HT-29 (cell line): ENCODE results near the gene TEDC1. TPM values are rescaled to one million over a fixed set of nuclear protein-coding genes. Genes with fewer than 3 reads are reported as not detected.
A peak's percentile ranks its signal among the peaks of the same experiment; 100 is the strongest.

Experiments
- DNase-seq: peaks from one replicate; pipeline ENCODE4 v3.0.0-alpha.2; 2015; ENCODE audit warnings: low spot score
- total RNA-seq: library from RNA; depleted of rRNA; stranded (reverse); fragments of >200 nt; shearing (Covaris generic); gene quantifications from 2 replicates; pipeline ENCODE4 v1.2.3, GENCODE V29; 2014

The TEDC1 gene
- total RNA-seq, 1 experiment from 2014 or later = 140 TPM

DNA sequence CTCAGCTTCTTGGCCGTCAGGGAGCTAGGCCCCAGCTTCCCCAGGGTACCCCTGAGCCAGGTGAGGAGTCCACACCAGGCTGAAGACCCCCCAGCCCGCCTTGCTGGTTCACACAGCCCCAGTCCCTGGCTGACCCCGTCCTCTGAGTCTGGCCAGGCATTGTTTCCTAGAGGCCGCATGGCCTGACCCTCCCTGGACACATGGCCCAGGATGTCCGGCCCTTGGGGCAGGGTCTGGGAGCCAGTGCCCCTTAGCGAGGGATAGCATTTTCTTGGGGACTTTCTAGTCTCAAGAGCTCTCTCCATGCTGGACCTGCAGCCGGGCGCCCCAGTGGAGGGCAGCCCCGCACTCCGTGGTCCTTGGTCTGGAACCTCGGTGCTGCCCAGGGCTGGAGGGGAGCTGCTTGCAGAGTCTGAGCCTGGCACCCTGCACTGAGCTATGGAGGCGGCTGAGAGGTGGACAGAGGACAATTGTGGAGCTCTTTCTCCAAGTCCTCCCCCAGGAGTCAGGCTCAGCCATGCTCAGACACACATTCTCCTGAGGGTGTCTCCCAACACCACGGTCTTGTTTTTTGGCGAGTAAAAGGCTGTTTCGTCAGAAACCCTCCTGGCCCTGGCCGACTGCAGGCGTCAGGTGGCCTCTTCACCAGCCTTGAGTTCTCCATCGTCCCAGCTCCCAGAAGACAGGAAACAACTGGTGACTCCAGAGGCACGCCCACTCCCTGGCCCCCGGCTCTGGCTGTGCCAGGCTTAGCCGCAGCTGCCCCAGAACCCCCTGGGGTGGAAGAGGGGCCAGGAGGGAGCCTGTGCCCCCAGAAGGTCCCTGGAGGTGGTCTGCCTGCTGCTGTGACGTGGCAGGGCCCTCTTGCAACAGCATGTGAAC is 34.1 kb upstream of the TEDC1 start:
- DNase-seq = no peak

- no peak for DNase-seq
These were observed 33.0 kb upstream of the TEDC1 start for GRCh38 chr14:105458010-105458409.

DNA sequence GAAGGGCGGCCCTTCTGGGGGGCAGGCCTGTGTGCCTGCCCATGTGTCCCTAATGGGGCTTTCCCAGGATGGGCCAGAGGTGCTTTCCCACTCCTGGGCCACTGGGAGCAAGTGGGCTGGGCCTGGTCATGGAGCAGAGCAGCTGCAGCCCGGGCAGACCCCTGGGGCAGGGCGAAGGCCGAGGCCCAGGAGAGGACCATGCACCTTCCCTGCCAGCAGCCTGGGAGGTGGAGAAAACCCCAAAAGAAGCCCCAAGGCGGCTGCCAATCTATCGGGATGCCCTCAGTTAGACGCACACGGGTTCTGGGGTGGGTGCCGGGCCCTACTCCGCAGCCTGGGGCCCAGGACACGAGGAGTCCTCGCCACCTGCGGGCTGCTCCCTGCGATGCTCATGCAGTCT is 32.5 kb upstream of the TEDC1 start:
- no peak for DNase-seq

DNA sequence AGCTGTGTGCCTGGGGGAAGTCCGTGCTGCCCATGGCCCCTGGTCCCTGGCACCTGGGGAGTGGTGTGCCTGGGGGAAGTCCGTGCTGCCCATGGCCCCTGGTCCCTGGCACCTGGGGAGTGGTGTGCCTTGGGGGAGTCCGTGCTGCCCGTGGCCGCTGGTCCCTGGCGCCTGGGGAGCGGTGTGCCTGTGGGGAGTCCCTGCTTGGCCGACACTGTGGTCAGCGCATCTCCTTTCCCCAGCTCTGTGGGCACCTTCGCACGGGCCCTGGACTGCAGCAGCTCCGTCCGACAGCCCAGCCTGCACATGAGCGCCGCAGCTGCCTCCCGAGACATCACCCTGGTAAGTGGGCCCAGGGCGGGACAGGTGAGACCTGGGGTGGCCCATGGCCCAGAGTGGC is 30.9 kb upstream of the TEDC1 start:
- DNase-seq = no peak

GRCh38 chr14:105460616-105461015 is 30.4 kb upstream of the TEDC1 start:
- no peak for DNase-seq

DNA sequence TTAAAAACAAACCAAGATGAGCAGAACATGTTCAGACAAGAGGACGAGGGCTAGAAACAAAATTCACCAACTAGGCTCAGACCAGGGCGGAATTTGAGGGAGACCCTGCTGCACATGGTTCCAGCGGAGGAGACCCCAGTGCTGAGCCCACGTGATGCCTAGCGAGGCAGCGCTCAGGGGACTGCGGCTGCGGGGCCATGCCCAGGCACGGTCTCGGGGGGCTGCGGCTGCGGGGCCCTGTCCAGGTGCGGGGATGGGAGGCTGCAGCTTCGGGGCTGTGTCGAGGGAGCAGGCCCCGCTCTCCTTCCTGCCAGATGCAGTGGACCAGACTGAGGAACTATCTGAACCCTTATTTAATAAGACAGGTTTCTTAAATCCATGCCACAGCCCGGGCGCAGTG is 29.1 kb upstream of the TEDC1 start:
- DNase-seq = no peak

DNA sequence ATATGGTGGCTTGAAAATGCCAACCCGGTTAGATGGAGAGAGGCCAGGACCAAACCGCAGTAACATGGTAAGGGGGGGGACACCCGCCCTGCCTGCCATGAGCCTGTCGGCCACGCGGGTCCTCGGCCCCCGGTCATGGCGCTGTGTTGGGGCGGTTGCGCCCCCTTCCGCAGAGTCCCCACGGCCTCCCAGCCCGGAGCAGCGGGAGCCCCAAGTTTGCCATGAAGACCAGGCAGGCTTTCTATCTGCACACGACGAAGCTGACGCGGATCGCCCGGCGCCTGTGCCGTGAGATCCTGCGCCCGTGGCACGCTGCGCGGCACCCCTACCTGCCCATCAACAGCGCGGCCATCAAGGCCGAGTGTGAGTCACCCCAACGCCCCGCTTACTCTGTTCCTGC is 26.5 kb upstream of the TEDC1 start:
- DNase-seq = no peak

GRCh38 chr14:105465209-105466031 is 25.6 kb upstream of the TEDC1 start:
- DNase-seq = peak; percentile 46

DNA sequence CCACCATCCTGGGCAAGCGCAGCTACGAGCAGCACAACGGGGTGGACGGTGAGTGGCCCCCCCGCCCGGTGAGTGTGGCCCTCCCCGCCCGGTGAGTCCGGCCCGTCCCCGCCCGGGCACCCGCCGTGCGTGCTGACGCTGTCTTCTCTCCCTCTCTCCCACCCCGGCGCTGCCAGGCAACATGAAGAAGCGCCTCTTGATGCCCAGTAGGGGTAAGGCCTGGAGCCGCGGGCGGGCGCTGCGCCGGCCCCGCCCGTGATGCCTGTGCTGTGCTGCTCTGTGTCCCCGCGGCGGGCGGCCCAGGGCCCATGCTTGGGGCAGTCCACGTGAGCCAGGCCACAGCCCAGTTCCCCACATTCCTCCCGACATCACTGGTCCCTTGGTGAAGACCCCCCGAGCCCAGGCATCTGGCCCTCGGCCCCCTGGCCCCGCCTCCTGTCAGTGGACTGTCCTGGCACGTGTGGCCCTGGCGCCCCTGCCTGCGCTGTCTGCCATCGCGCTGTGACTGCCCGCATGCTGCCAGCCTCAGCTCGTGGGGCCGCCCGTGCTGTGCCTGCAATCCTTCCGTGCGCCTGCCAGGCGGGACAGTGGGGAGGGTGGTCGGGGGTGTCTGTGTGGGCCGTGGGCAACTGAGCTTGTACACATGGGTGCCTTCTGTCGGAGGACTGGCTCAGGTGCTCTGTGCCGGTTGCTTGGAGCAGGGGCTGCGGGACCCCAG is 24.4 kb upstream of the TEDC1 start:
- peak; percentile 67 for DNase-seq

- DNase-seq = peak; percentile 62
These were observed 23.7 kb upstream of the TEDC1 start for GRCh38 chr14:105467249-105467941.

- DNase-seq = peak; percentile 10
These were observed 23.0 kb upstream of the TEDC1 start for GRCh38 chr14:105467942-105468471.

- DNase-seq = peak; percentile 61
These were observed 22.3 kb upstream of the TEDC1 start for GRCh38 chr14:105468621-105469241.

DNA sequence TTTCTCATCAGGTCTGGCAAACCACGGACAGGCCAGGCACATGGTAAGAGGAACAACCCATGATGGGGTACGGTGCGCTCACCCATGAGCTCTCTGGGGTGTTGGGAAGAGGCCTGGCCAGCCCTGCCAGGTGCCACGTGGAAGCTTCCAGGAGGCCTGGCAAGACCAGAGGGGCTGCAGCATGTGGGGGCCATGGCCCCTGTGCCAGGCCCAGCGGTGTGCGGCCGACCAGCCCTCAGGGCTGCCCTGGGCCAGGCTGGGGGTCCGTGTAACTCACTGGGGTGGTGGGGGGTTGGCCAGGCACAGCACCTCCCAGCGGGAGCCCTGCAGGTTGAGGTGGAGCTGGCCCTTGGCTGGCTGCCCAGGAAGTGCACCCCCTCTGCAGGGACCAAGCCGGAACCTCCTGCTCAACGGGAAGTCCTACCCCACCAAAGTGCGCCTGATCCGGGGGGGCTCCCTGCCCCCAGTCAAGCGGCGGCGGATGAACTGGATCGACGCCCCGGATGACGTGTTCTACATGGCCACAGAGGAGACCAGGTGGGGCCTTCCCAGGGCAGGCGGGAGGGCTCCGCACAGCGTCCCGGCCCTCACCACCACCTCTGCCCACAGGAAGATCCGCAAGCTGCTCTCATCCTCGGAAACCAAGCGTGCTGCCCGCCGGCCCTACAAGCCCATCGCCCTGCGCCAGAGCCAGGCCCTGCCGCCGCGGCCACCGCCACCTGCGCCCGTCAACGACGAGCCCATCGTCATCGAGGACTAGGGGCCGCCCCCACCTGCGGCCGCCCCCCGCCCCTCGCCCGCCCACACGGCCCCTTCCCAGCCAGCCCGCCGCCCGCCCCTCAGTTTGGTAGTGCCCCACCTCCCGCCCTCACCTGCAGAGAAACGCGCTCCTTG is 21.3 kb upstream of the TEDC1 start:
- DNase-seq = peak; percentile 89

DNA sequence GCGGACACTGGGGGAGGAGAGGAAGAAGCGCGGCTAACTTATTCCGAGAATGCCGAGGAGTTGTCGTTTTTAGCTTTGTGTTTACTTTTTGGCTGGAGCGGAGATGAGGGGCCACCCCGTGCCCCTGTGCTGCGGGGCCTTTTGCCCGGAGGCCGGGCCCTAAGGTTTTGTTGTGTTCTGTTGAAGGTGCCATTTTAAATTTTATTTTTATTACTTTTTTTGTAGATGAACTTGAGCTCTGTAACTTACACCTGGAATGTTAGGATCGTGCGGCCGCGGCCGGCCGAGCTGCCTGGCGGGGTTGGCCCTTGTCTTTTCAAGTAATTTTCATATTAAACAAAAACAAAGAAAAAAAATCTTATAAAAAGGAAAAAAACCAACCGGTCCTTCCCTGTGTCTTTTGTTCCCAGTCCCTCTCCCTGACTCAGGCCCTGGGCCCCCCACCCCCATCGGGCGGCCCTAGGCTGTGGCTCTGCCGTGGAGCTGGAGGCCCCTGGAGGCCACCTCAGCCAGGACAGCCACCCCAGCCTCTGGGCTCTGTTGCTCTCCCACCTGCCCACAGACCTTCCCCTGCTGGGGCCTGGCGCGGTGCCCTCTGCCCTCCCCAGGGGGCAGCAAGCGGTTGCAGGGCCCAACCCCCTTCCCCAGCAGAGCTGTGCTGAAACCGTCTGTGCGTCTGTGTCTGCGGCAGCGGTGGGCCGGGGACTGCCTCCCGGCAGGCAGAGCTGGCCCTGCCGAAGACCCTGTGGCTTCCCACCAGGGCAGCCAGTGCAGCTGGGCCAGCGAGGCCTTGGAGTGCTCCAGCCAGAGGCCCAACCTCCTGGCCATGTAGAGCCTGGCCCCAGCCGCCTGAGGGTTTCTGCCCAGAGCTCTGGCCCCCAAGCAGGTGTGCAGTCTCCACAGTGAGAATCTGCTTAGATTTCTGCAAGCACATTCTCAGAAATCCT is 20.4 kb upstream of the TEDC1 start:
- DNase-seq = no peak

GRCh38 chr14:105471297-105471821 is 19.7 kb upstream of the TEDC1 start:
- DNase-seq = no peak

GRCh38 chr14:105471823-105472485 is 19.1 kb upstream of the TEDC1 start:
- DNase-seq = no peak

- DNase-seq = peak; percentile 78
These were observed 18.5 kb upstream of the TEDC1 start for GRCh38 chr14:105472486-105472991.
